HG03432 (cell line): ENCODE measurements around the gene POU2F3.

ENCODE experiments used
- ATAC-seq: cut with Tn5 transposase; IDR thresholded peaks from one replicate; pipeline ENCODE4 v1.9.1; 2021; ENCODE audit warnings: mild to moderate bottlenecking, moderate library complexity; ENCODE audit not compliant: unreplicated experiment

The POU2F3 gene

GRCh38 chr11:120280600-120281051 is 40.7 kb downstream of the POU2F3 start:
- ATAC-seq: no peak

GRCh38 chr11:120281143-120281795 is 41.3 kb downstream of the POU2F3 start:
- ATAC-seq: no peak

GRCh38 chr11:120283124-120283523 is 43.2 kb downstream of the POU2F3 start:
- no peak for ATAC-seq

- no peak for ATAC-seq
These were observed 44.3 kb downstream of the POU2F3 start for GRCh38 chr11:120284272-120284671.

- no peak for ATAC-seq
These were observed 45.3 kb downstream of the POU2F3 start for GRCh38 chr11:120285256-120285655.

- ATAC-seq: no peak
These were observed 48.1 kb downstream of the POU2F3 start for GRCh38 chr11:120288021-120288420.

GRCh38 chr11:120289426-120289825 is 49.5 kb downstream of the POU2F3 start:
- ATAC-seq: no peak

GRCh38 chr11:120290956-120291355 is 51.0 kb downstream of the POU2F3 start:
- no peak for ATAC-seq

GRCh38 chr11:120293038-120293800 is 53.3 kb downstream of the POU2F3 start:
- ATAC-seq: no peak

- no peak for ATAC-seq
These were observed 54.2 kb downstream of the POU2F3 start for GRCh38 chr11:120294096-120294495.

- no peak for ATAC-seq
These were observed 55.2 kb downstream of the POU2F3 start for GRCh38 chr11:120295099-120295498.

GRCh38 chr11:120296554-120296953 is 56.6 kb downstream of the POU2F3 start:
- ATAC-seq: no peak

GRCh38 chr11:120298461-120298860 is 58.5 kb downstream of the POU2F3 start:
- ATAC-seq: no peak

GRCh38 chr11:120302001-120302805 is 62.3 kb downstream of the POU2F3 start:
- ATAC-seq: peak; percentile 16

GRCh38 chr11:120303004-120303637 is 63.2 kb downstream of the POU2F3 start:
- peak; percentile 76 for ATAC-seq

- no peak for ATAC-seq
These were observed 64.6 kb downstream of the POU2F3 start for GRCh38 chr11:120304526-120304925.

- ATAC-seq: no peak
These were observed 65.3 kb downstream of the POU2F3 start for GRCh38 chr11:120305286-120305685.

GRCh38 chr11:120306519-120307242 is 66.7 kb downstream of the POU2F3 start:
- ATAC-seq: no peak

- ATAC-seq: no peak
These were observed 67.5 kb downstream of the POU2F3 start for GRCh38 chr11:120307476-120307875.

- no peak for ATAC-seq
These were observed 68.1 kb downstream of the POU2F3 start for GRCh38 chr11:120308081-120308480.
